ENCODE data around the gene SENP1. TPM values are rescaled to one million over a fixed set of nuclear protein-coding genes. Genes with fewer than 3 reads are reported as not detected.
A peak's percentile ranks its signal among the peaks of the same experiment; 100 is the strongest.

SENP1 gene
- total RNA-seq, 4 donors from 2014 or later: 11.0 to 37.1 (median 16.9) TPM

DNA sequence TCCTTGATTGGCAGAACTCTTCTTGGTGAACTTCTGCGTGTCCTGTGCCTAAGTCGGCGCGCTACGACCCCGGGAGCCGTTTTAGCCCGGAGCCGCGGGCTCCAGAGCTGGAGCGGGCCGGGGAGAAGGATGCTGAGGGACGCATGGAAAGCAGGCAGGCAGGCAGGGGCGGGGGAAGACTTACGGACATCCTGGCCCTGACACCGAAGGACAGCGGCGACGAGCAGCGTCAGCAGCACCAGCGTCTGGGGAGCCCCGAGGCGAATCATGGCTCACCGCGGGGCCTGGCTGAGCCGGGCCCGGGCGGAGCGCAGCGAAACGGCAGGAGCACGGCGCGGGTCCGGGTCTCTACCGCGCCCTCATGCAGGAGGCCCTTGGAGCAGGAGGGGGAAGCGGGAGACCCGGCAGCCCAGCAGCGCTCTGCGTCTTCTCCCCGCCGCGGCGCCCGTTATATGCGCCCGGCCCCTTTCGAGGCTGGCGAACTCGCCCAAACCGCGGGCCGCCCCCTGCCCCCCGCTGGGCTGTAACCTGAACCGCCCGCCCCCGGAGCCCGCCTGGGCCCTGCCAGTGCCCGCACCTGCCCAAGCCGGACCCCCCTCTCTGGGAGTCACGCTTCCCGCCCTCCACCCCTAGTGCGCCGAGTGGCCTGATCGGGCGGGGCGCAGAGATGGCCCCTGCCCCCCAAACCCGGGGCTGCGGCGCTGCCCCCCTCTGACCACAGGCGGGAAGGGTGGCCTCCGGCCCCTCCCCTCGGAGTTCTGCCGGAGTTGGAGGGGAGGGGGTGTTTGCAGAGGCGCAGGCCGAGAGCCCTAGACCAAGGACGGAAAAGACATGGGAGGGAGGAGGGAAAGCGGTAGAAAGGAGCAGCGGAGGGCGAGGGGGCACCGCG is 101.6 kb downstream of the SENP1 start, which contains the start of gene COL2A1:
COL2A1 (minus strand) TSS at position 424 of the 889 bp plus-strand sequence; CDS start at position 269, 155 bp downstream.
- no peaks in the 10 kb centered on the region for H3K9me3 ChIP-seq
- no peak within 1 kb of the TSS for H3K27ac ChIP-seq
- DNase-seq: peak in 2 of 3 donors; percentile 44 to 49
- TF ChIP-seq POLR2A (IDR thresholded peaks at IDR 0.05): no peak
- TF ChIP-seq, protein P1, sequence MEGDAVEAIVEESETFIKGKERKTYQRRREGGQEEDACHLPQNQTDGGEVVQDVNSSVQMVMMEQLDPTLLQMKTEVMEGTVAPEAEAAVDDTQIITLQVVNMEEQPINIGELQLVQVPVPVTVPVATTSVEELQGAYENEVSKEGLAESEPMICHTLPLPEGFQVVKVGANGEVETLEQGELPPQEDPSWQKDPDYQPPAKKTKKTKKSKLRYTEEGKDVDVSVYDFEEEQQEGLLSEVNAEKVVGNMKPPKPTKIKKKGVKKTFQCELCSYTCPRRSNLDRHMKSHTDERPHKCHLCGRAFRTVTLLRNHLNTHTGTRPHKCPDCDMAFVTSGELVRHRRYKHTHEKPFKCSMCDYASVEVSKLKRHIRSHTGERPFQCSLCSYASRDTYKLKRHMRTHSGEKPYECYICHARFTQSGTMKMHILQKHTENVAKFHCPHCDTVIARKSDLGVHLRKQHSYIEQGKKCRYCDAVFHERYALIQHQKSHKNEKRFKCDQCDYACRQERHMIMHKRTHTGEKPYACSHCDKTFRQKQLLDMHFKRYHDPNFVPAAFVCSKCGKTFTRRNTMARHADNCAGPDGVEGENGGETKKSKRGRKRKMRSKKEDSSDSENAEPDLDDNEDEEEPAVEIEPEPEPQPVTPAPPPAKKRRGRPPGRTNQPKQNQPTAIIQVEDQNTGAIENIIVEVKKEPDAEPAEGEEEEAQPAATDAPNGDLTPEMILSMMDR (IDR thresholded peaks at IDR 0.05): no peak
- peaks cover 9 to 44% (median 36%) of the 10 kb centered on the region in 4 donors for H3K4me1 ChIP-seq
- peaks cover 0 to 38% of the 10 kb centered on the region in 2 donors for H3K27me3 ChIP-seq
- no peaks in the 10 kb centered on the region for H3K36me3 ChIP-seq
- H3K4me3 ChIP-seq: peak within 1 kb of the TSS in 3 of 4 donors; percentile 42 to 46 (median 44)

DNA sequence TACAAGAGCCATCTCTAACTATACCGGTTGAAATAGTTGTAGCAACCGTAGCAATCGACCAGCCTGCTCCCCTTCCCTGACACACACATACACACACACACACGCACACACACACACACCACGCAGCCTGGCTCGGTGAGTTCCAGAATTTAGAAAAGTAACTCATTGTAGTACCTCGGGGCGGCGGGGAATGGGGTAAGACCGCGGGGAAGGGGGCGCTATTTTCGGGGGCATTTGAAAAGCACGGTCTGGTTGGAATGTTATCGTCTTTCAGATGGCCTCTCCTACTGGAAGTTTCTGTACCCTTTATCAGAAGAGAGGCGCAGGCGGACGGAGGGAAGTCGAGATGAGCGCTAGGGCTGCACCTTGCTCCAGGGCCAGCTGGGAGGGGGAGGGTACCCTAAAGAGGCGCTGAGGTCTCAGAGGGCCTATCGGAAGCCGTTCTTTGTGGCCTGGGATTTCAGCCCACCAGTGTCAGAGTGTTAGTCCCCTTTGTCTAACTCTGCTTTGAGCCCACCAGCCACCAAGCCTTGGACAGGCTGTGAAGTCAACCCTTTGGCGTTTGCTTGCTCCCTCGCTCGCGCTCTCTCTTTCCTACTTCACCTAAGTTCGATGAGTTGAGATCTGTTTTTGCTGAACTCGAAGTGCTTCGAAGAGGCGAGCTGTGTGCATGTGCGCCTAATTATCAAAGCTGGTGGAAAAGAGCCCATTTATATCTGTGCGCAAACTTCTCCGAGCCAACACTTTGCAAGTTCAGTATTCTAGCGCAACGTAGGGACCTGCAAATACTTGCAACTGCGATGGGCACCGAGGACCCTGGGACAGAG is 102.4 kb downstream of the SENP1 start:
- H3K4me1 ChIP-seq: peaks cover 9 to 44% (median 36%) of the 10 kb centered on the region in 4 donors

DNA sequence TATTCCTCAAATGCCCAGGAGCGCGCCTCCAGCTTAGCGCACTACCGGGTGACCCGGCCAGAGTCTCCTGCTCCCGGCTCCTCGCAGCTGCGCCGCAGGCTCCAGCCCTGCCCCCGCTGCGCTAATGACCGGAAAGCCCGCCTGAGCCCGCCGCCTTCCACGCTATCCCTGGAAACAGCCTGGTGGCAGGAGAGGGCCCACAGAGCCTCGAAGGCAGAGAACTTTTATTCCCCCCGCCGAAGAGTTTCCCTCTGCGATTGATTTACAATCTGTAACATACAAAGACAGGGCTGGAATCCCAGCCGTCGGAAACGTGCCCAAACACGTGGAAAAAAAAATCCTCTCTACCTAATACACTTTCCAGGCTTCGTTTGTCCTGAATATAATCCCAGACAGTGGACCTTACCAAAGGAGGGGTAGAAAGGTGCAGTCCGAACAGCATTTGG is 103.1 kb downstream of the SENP1 start:
- TF ChIP-seq, protein P1 (IDR thresholded peaks at IDR 0.05): peak in 1 of 6 experiments; percentile 7
- no peak for TF ChIP-seq POLR2A (IDR thresholded peaks at IDR 0.05)
- Histone ChIP-seq H3K27ac (no peak overlapping the region), H3K36me3 (no peaks in the 10 kb centered on the region), H3K4me1 (peaks cover 9 to 44% (median 36%) of the 10 kb centered on the region in 4 donors), H3K9me3 (no peaks in the 10 kb centered on the region), H3K4me3 (peak overlapping the region in 3 of 4 donors; percentile 1 to 50 (median 49)), H3K27me3 (peaks cover 0 to 38% of the 10 kb centered on the region in 2 donors)
- DNase-seq: peak in 2 of 3 donors; percentile 54 to 58

More for the DNA sequence above, 102.4 kb downstream of the SENP1 start:
- no peaks in the 10 kb centered on the region for H3K36me3 ChIP-seq
- peak overlapping the region in 3 of 4 donors; percentile 42 to 46 (median 44) for H3K4me3 ChIP-seq
- H3K27me3 ChIP-seq: peaks cover 0 to 38% of the 10 kb centered on the region in 2 donors
- TF ChIP-seq POLR2A (IDR thresholded peaks at IDR 0.05): no peak
- TF ChIP-seq, protein P1 (IDR thresholded peaks at IDR 0.05): no peak
- no peaks in the 10 kb centered on the region for H3K9me3 ChIP-seq
- H3K27ac ChIP-seq: no peak overlapping the region
- DNase-seq: peak in 1 of 3 donors; percentile 39

DNA sequence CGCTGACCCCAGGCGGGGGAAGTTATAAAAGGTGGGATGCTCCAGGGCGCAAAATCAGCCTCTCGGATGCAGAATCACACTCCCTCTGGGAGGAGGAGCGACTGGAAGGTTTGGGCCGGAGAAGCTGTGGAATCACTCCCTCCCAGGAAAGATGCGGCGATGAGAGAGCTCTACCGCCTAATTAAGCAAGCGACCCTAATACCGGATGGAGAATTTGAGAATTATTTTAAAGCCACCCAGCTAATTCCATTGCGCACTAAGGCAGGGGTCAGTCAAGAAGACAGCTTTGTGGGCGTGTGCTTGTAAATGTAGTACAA is 103.5 kb downstream of the SENP1 start:
- peaks cover 0 to 38% of the 10 kb centered on the region in 2 donors for H3K27me3 ChIP-seq
- DNase-seq: no peak
- H3K4me3 ChIP-seq: peak overlapping the region in 3 of 4 donors; percentile 10 to 50 (median 49)

More for the DNA sequence above, 103.5 kb downstream of the SENP1 start:
- H3K9me3 ChIP-seq: no peaks in the 10 kb centered on the region
- no peaks in the 10 kb centered on the region for H3K36me3 ChIP-seq
- TF ChIP-seq, protein P1 (IDR thresholded peaks at IDR 0.05): no peak
- no peak for TF ChIP-seq POLR2A (IDR thresholded peaks at IDR 0.05)
- peaks cover 9 to 44% (median 36%) of the 10 kb centered on the region in 4 donors for H3K4me1 ChIP-seq
- H3K27ac ChIP-seq: no peak overlapping the region

Measured in Peyer's patch (tissue), 4 donors.